Measurements from ENCODE around the gene KIF1A.
"Not testable (repeated sequence)": the region's sequence is repeated elsewhere in the genome, so short reads cannot be mapped to it uniquely, and the experiment has no call there.

Gene KIF1A

GRCh38 chr2:240785424-240786335 is 34.3 kb downstream of the KIF1A start:
- Histone ChIP-seq H3K4me3 (ENCODE audit: low read depth, low read length) (no peak overlapping the region), H3K36me3 (ENCODE audit: control insufficient read depth, insufficient read depth, low read length) (peaks cover 83% of the 10 kb centered on the region), H3K9ac (ENCODE audit: low read depth, low read length) (no peak overlapping the region), H3K27me3 (ENCODE audit: control insufficient read depth, insufficient read depth, low read length) (no peaks in the 10 kb centered on the region), H3K9me3 (ENCODE audit: control insufficient read depth, insufficient read depth, low read length) (no peaks in the 10 kb centered on the region), H3K4me1 (ENCODE audit: control insufficient read depth, insufficient read depth, low read length) (no peaks in the 10 kb centered on the region)

GRCh38 chr2:240784629-240785423 is 35.2 kb downstream of the KIF1A start:
- Histone ChIP-seq H3K36me3 (ENCODE audit: control insufficient read depth, insufficient read depth, low read length) (peaks cover 79% of the 10 kb centered on the region), H3K4me1 (ENCODE audit: control insufficient read depth, insufficient read depth, low read length) (no peaks in the 10 kb centered on the region), H3K9ac (ENCODE audit: low read depth, low read length) (no peak overlapping the region), H3K9me3 (ENCODE audit: control insufficient read depth, insufficient read depth, low read length) (no peaks in the 10 kb centered on the region), H3K4me3 (ENCODE audit: low read depth, low read length) (no peak overlapping the region), H3K27me3 (ENCODE audit: control insufficient read depth, insufficient read depth, low read length) (no peaks in the 10 kb centered on the region)

- Histone ChIP-seq H3K9me3 (ENCODE audit: control insufficient read depth, insufficient read depth, low read length) (no peaks in the 10 kb centered on the region), H3K4me1 (ENCODE audit: control insufficient read depth, insufficient read depth, low read length) (no peaks in the 10 kb centered on the region), H3K36me3 (ENCODE audit: control insufficient read depth, insufficient read depth, low read length) (peaks cover 72% of the 10 kb centered on the region), H3K27me3 (ENCODE audit: control insufficient read depth, insufficient read depth, low read length) (no peaks in the 10 kb centered on the region), H3K9ac (ENCODE audit: low read depth, low read length) (no peak overlapping the region), H3K4me3 (ENCODE audit: low read depth, low read length) (no peak overlapping the region)
Measured at GRCh38 chr2:240783819-240784621, 36.0 kb downstream of the KIF1A start.

- H3K36me3 ChIP-seq (ENCODE audit: control insufficient read depth, insufficient read depth, low read length) = peaks cover 64% of the 10 kb centered on the region
- H3K27me3 ChIP-seq (ENCODE audit: control insufficient read depth, insufficient read depth, low read length) = no peaks in the 10 kb centered on the region
- no peak overlapping the region for H3K4me3 ChIP-seq (ENCODE audit: low read depth, low read length)
- H3K9me3 ChIP-seq (ENCODE audit: control insufficient read depth, insufficient read depth, low read length) = no peaks in the 10 kb centered on the region
- no peaks in the 10 kb centered on the region for H3K4me1 ChIP-seq (ENCODE audit: control insufficient read depth, insufficient read depth, low read length)
- no peak overlapping the region for H3K9ac ChIP-seq (ENCODE audit: low read depth, low read length)
Measured at GRCh38 chr2:240782886-240783818, 36.9 kb downstream of the KIF1A start.

- H3K4me3 ChIP-seq (ENCODE audit: low read depth, low read length) = no peak overlapping the region
- peaks cover 57% of the 10 kb centered on the region for H3K36me3 ChIP-seq (ENCODE audit: control insufficient read depth, insufficient read depth, low read length)
- no peaks in the 10 kb centered on the region for H3K9me3 ChIP-seq (ENCODE audit: control insufficient read depth, insufficient read depth, low read length)
- no peaks in the 10 kb centered on the region for H3K27me3 ChIP-seq (ENCODE audit: control insufficient read depth, insufficient read depth, low read length)
- no peaks in the 10 kb centered on the region for H3K4me1 ChIP-seq (ENCODE audit: control insufficient read depth, insufficient read depth, low read length)
- no peak overlapping the region for H3K9ac ChIP-seq (ENCODE audit: low read depth, low read length)
Measured at GRCh38 chr2:240782221-240782885, 37.7 kb downstream of the KIF1A start.

GRCh38 chr2:240781471-240782220 is 38.4 kb downstream of the KIF1A start:
- no peaks in the 10 kb centered on the region for H3K9me3 ChIP-seq (ENCODE audit: control insufficient read depth, insufficient read depth, low read length)
- peaks cover 51% of the 10 kb centered on the region for H3K36me3 ChIP-seq (ENCODE audit: control insufficient read depth, insufficient read depth, low read length)
- no peak overlapping the region for H3K4me3 ChIP-seq (ENCODE audit: low read depth, low read length)
- no peak overlapping the region for H3K9ac ChIP-seq (ENCODE audit: low read depth, low read length)
- H3K4me1 ChIP-seq (ENCODE audit: control insufficient read depth, insufficient read depth, low read length) = no peaks in the 10 kb centered on the region
- H3K27me3 ChIP-seq (ENCODE audit: control insufficient read depth, insufficient read depth, low read length) = no peaks in the 10 kb centered on the region

GRCh38 chr2:240780023-240780700 is 39.9 kb downstream of the KIF1A start:
- Histone ChIP-seq H3K36me3 (ENCODE audit: control insufficient read depth, insufficient read depth, low read length) (peaks cover 45% of the 10 kb centered on the region), H3K4me3 (ENCODE audit: low read depth, low read length) (no peak overlapping the region), H3K27me3 (ENCODE audit: control insufficient read depth, insufficient read depth, low read length) (no peaks in the 10 kb centered on the region), H3K4me1 (ENCODE audit: control insufficient read depth, insufficient read depth, low read length) (no peaks in the 10 kb centered on the region), H3K9me3 (ENCODE audit: control insufficient read depth, insufficient read depth, low read length) (no peaks in the 10 kb centered on the region), H3K9ac (ENCODE audit: low read depth, low read length) (no peak overlapping the region)

- H3K36me3 ChIP-seq (ENCODE audit: control insufficient read depth, insufficient read depth, low read length) = peaks cover 44% of the 10 kb centered on the region
- H3K9ac ChIP-seq (ENCODE audit: low read depth, low read length); H3K4me3 ChIP-seq (ENCODE audit: low read depth, low read length); H3K4me1 ChIP-seq (ENCODE audit: control insufficient read depth, insufficient read depth, low read length); H3K9me3 ChIP-seq (ENCODE audit: control insufficient read depth, insufficient read depth, low read length); H3K27me3 ChIP-seq (ENCODE audit: control insufficient read depth, insufficient read depth, low read length): not testable (repeated sequence)
Measured at GRCh38 chr2:240779250-240779832, 40.7 kb downstream of the KIF1A start.

GRCh38 chr2:240778426-240778825 is 41.6 kb downstream of the KIF1A start:
- H3K9me3 ChIP-seq (ENCODE audit: control insufficient read depth, insufficient read depth, low read length) = no peaks in the 10 kb centered on the region
- H3K36me3 ChIP-seq (ENCODE audit: control insufficient read depth, insufficient read depth, low read length) = peaks cover 43% of the 10 kb centered on the region
- H3K27me3 ChIP-seq (ENCODE audit: control insufficient read depth, insufficient read depth, low read length) = no peaks in the 10 kb centered on the region
- H3K4me1 ChIP-seq (ENCODE audit: control insufficient read depth, insufficient read depth, low read length) = no peaks in the 10 kb centered on the region
- H3K9ac ChIP-seq (ENCODE audit: low read depth, low read length) = no peak overlapping the region
- H3K4me3 ChIP-seq (ENCODE audit: low read depth, low read length) = no peak overlapping the region

Data from iPS-15b (cell line).